ENCODE measurements around the gene GNAS-AS1.

The GNAS-AS1 gene

DNA sequence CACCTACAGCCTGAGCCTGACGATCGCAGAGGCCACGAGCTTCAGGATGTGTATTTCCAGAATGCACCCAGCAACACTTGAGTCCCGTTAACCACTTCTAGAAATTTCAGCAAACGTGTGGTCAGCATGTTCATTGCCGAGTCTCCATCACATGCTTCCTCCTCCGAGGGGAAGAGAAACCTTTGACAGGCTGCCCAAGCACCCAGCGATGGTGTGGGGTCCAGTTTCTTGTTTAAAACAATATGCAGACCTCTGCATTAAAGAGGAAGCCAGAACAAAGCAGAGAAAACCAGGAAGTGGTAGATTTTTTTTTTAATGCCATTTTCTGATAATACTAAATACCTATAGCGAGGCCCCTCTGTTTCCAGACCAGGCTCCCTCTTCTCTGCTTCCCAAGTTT lies 71.9 kb downstream of the GNAS-AS1 start:
- DNase-seq (ENCODE audit: low read depth), result no peak

DNA sequence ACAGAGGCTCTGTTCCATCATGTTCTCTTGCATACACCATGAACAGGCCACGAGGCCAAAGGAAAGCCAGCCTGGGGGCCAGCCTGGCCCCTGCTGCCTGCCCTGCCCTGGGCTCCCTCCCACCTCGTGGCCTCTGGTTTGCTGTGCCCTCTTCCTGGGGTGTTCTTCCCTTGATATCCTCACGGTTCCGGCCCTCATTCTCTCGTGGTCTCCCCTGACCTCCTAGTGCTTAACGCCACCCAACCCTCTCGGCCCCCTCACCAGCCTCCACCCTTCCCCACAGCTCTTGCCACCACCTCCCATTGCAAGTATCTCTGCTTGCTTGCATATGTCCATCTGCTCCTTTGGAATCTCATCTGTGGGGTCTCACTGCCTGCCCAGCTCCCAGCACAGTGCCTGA lies 73.0 kb downstream of the GNAS-AS1 start:
- no peak for DNase-seq (ENCODE audit: low read depth)

DNA sequence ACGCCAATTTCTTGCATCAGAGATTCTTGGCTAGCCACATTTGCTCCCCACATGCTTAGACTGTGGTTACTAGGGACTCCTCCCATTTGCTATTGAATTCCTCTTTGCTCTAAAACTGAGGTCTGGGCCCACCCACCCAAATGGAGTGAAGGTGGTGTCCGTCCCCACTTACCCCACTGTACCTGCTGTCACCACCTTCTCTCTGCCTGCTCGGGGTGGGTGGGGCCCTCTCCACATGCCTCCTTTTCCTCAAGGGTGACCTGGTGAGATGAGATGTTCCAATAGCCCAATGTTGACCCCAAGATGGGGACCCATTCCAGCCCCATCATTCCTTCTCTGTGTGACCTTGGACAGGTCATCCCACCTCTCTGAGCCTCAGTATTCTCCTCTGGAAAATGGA lies 74.6 kb downstream of the GNAS-AS1 start:
- no peak for DNase-seq (ENCODE audit: low read depth)

DNA sequence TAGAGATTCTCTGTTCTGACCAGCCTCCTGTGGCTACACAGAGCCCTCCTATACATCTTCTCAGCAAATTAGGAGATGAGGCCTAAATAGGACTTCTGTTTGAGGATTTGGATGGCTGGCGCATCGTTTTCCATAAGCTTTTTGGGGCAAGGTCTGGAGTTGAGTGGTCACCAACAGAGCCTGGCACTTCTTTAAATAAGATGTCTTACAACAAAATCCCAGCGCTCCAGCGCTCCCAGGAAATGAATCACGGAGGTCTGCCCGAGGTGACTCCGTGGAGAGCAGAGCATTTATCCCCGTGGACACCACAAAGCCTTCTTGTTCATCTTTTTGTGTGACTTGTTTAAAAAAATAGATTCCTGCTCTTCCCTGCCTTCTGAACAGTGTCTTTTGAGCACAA lies 75.3 kb downstream of the GNAS-AS1 start:
- DNase-seq (ENCODE audit: low read depth), result no peak

DNA sequence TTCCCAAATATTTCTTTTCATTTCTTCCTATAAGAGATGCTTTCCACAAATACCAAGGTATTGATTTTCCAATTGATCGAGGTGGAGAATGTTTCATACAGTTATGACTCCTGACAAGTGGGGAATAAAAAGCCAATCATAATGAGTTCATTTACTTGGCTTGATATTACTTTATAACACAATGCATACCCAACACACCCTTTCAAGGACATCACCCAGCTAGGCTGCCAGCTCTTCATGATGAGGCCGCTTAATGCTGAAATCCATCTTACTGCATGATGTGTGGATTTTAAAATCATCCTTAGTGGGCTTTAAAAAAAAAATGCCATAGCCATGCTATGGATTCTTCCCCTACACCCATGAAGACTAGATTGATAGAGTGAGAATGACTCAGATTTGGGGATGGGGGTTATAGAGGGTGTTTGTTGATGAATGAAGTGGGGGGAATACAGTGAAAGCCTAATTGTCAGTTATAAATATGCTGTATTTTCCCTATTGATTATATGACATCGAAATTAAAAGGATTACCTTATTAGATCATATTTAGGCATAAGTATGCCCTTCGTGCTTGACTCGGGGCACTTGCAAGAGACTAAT lies 75.9 kb downstream of the GNAS-AS1 start:
- DNase-seq (ENCODE audit: low read depth), result no peak

DNA sequence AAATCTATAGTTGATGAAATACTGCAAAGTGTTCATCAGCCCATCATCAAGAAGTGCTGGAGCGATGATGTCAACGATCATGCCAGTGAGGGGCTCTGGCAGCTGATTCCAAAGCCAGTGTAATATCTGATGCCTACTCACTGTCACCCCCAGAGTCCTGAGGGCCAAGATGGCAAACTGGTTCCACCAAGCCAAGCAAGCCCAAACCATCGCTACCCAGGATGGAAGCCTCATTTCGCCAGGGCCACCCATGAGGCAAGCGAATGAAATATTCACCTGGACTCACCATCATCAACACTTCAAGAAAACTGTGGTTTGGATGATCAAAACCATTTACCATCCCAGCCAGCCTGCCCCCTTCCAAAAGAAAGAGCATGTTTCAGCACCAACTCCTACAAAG lies 76.5 kb downstream of the GNAS-AS1 start:
- no peak for DNase-seq (ENCODE audit: low read depth)

DNA sequence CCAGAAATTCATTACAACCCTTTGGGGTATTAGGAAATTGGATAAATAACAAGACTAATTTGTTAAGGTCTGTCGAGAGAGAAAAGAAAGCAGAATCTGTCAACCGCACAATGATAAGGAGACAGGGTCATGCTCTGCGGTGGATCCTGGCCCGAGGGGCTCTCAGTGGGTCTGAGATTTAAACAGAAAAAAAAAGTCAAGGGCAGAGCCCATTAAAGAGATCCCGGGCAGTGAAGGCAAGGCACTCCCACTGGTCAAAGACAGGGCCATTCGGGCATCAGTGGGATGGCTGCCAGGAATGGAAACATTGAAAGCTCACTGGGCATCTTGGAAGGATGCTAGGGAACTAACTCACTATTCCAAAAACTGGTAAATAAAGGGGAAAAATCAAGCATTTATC lies 77.9 kb downstream of the GNAS-AS1 start:
- no peak for DNase-seq (ENCODE audit: low read depth)
